Type B pancreatic cell (in vitro differentiated cells): Measurements from ENCODE around the gene CLASP1. TPM values are rescaled to one million over a fixed set of nuclear protein-coding genes. Genes with fewer than 3 reads are reported as not detected.
"Not testable (repeated sequence)": the region's sequence is repeated elsewhere in the genome, so short reads cannot be mapped to it uniquely, and the experiment has no call there.

Experiments used
- DNase-seq: peaks from one replicate; pipeline ENCODE4 v3.0.0; 2021; ENCODE audit warnings: mixed read lengths; ENCODE audit not compliant: unreplicated experiment; ENCODE audit errors: extremely low spot score
- H3K27ac Mint-ChIP-seq: 2 replicates; pipeline ENCODE4 v1.8.0; 2021; ENCODE audit warnings: mild to moderate bottlenecking, mixed read lengths
- H3K27me3 Mint-ChIP-seq: 2 replicates; pipeline ENCODE4 v1.8.0; 2021; ENCODE audit warnings: mixed read lengths
- H3K36me3 Mint-ChIP-seq: 2 replicates; pipeline ENCODE4 v1.8.0; 2021; ENCODE audit warnings: mixed read lengths
- H3K4me1 Mint-ChIP-seq: one replicate; pipeline ENCODE4 v1.8.0; 2021; ENCODE audit warnings: mixed read lengths; ENCODE audit not compliant: unreplicated experiment
- H3K4me3 Mint-ChIP-seq: 2 replicates; pipeline ENCODE4 v1.8.0; 2021; ENCODE audit warnings: mild to moderate bottlenecking, mixed read lengths
- H3K9me3 Mint-ChIP-seq: 2 replicates; pipeline ENCODE4 v1.8.0; 2021; ENCODE audit warnings: mixed read lengths
- CTCF ChIP-seq: fragments of 200-600 bp; sonication (generic); conservative IDR thresholded peaks from 2 replicates; pipeline ENCODE4 v1.5.0; 2021; ENCODE audit warnings: antibody characterized with exemption, mild to moderate bottlenecking
- total RNA-seq: library from RNA; stranded (reverse); gene quantifications from 2 replicates; pipeline ENCODE4 v1.2.1, GENCODE V29; 2021; ENCODE audit warnings: low replicate concordance

CLASP1 gene
- total RNA-seq, 1 donor from 2014 or later, result 74.6 TPM

- no peak for DNase-seq
- Mint-ChIP-seq H3K4me3 (no peak overlapping the region), H3K27me3 (peaks cover 4% of the 10 kb centered on the region), H3K4me1 (no peaks in the 10 kb centered on the region), H3K27ac (no peak overlapping the region), H3K36me3 (no peaks in the 10 kb centered on the region), H3K9me3 (no peaks in the 10 kb centered on the region)
- no peak for TF ChIP-seq CTCF
These were observed 322.6 kb downstream of the CLASP1 start for GRCh38 chr2:121326628-121327027.

GRCh38 chr2:121324601-121325000, 324.7 kb downstream of the CLASP1 start:
- H3K36me3 Mint-ChIP-seq, result no peaks in the 10 kb centered on the region
- H3K4me3 Mint-ChIP-seq, result no peak overlapping the region
- H3K27me3 Mint-ChIP-seq, result no peaks in the 10 kb centered on the region
- peak; percentile 0 for DNase-seq
- H3K27ac Mint-ChIP-seq, result no peak overlapping the region
- TF ChIP-seq CTCF, result no peak
- no peaks in the 10 kb centered on the region for H3K4me1 Mint-ChIP-seq
- H3K9me3 Mint-ChIP-seq, result no peaks in the 10 kb centered on the region

- H3K4me1 Mint-ChIP-seq, result no peaks in the 10 kb centered on the region
- no peaks in the 10 kb centered on the region for H3K27me3 Mint-ChIP-seq
- H3K27ac Mint-ChIP-seq, result no peak overlapping the region
- H3K9me3 Mint-ChIP-seq, result no peaks in the 10 kb centered on the region
- no peak overlapping the region for H3K4me3 Mint-ChIP-seq
- DNase-seq, result peak; percentile 45
- no peak for TF ChIP-seq CTCF
- H3K36me3 Mint-ChIP-seq, result no peaks in the 10 kb centered on the region
These were observed 327.8 kb downstream of the CLASP1 start for GRCh38 chr2:121321476-121321875.

- Mint-ChIP-seq H3K27me3 (no peaks in the 10 kb centered on the region), H3K27ac (no peak overlapping the region), H3K4me1 (no peaks in the 10 kb centered on the region), H3K4me3 (no peak overlapping the region), H3K9me3 (no peaks in the 10 kb centered on the region), H3K36me3 (no peaks in the 10 kb centered on the region)
- no peak for TF ChIP-seq CTCF
- DNase-seq, result no peak
These were observed 329.3 kb downstream of the CLASP1 start for GRCh38 chr2:121319941-121320340.

- TF ChIP-seq CTCF, result no peak
- Mint-ChIP-seq H3K36me3 (no peaks in the 10 kb centered on the region), H3K4me1 (no peaks in the 10 kb centered on the region), H3K4me3 (no peak overlapping the region), H3K9me3 (no peaks in the 10 kb centered on the region), H3K27me3 (no peaks in the 10 kb centered on the region), H3K27ac (no peak overlapping the region)
- DNase-seq, result peak; percentile 47
These were observed 332.3 kb downstream of the CLASP1 start for GRCh38 chr2:121316986-121317385.

GRCh38 chr2:121313701-121314100, 335.6 kb downstream of the CLASP1 start:
- H3K36me3 Mint-ChIP-seq, H3K27me3 Mint-ChIP-seq, H3K4me3 Mint-ChIP-seq: not testable (repeated sequence)

More at GRCh38 chr2:121313701-121314100, 335.6 kb downstream of the CLASP1 start:
- H3K4me1 Mint-ChIP-seq, DNase-seq, H3K27ac Mint-ChIP-seq, H3K9me3 Mint-ChIP-seq: not testable (repeated sequence)
